SK-N-SH (cell line): ENCODE results near the gene FBXW11. TPM values are rescaled to one million over a fixed set of nuclear protein-coding genes. Genes with fewer than 3 reads are reported as not detected.

Experiments
- CTCF ChIA-PET: fragments of 300-600, 350-600 bp; formaldehyde crosslinking; extraction: SDS; loops from one replicate; lab custom pipeline; 2021; lab: Yijun Ruan, JAX
- POLR2A ChIA-PET: fragments of 350-600 bp; sonication (Branson Sonifier 250); formaldehyde crosslinking; extraction: SDS; loops from one replicate; lab custom pipeline; 2020; ENCODE audit warnings: antibody characterized with exemption, inconsistent platforms; lab: Yijun Ruan, JAX
- DNase-seq: peaks from one replicate; pipeline ENCODE4 v3.0.0; 2012
- H2AFZ ChIP-seq: fragments of 200-600 bp; sonication (generic); 2 replicates; pipeline ENCODE4 v1.8.1; 2016; ENCODE audit warnings: antibody characterized with exemption, mild to moderate bottlenecking, low read depth
- H3F3A ChIP-seq: fragments of 200-600 bp; sonication (generic); replicated peaks from 2 replicates; pipeline ENCODE3; 2016; ENCODE audit warnings: antibody characterized with exemption, mild to moderate bottlenecking; ENCODE audit not compliant: insufficient read depth
- H3K27ac ChIP-seq, 2 experiments: fragments of 200-500 bp in 1 of 2; fragments of 200-600 bp in 1 of 2; sonication (Bioruptor generic) in 1 of 2; sonication (generic), shearing (Covaris generic) in 1 of 2; 2 replicates each; pipeline versions ENCODE4 v1.5.1 to v1.6.1; 2014 to 2016; ENCODE audit warnings: low read depth in 2 of 2, inconsistent platforms in 1 of 2, low read length in 1 of 2, mild to moderate bottlenecking in 1 of 2, mixed read lengths in 1 of 2
- H3K27me3 ChIP-seq: fragments of 200-600 bp; sonication (generic), shearing (Covaris generic); 2 replicates; pipeline ENCODE4 v1.6.1; 2016; ENCODE audit warnings: mixed run types; ENCODE audit not compliant: insufficient read depth
- H3K36me3 ChIP-seq, 2 experiments: fragments of 200-500 bp in 1 of 2; fragments of 200-600 bp in 1 of 2; sonication (Bioruptor generic) in 1 of 2; sonication (generic) in 1 of 2; replicated peaks in 1 of 2; 2 replicates each; pipeline versions ENCODE3 to v1.5.1; 2014 to 2016; ENCODE audit warnings: low read length in 1 of 2, mild to moderate bottlenecking in 1 of 2; ENCODE audit not compliant: insufficient read depth in 2 of 2, control insufficient read depth in 1 of 2
- H3K4me1 ChIP-seq, 2 experiments: fragments of 200-500 bp in 1 of 2; fragments of 200-600 bp in 1 of 2; sonication (Bioruptor generic) in 1 of 2; sonication (generic), shearing (Covaris generic) in 1 of 2; 2 replicates each; pipeline versions ENCODE4 v1.5.1 to v1.6.1; 2014 to 2016; ENCODE audit warnings: low read depth in 1 of 2, low read length in 1 of 2, mixed run types in 1 of 2; ENCODE audit not compliant: insufficient read depth in 2 of 2, control insufficient read depth in 1 of 2
- H3K4me2 ChIP-seq: fragments of 200-600 bp; sonication (generic), shearing (Covaris generic); 2 replicates; pipeline ENCODE4 v1.6.1; 2017; ENCODE audit warnings: mixed run types
- H3K4me3 ChIP-seq, 2 experiments: fragments of 200-500 bp in 1 of 2; fragments of 200-600 bp in 1 of 2; sonication (Bioruptor generic) in 1 of 2; sonication (generic), shearing (Covaris generic) in 1 of 2; 2 replicates each; pipeline versions ENCODE4 v1.5.1 to v1.8.1; 2014 to 2016; ENCODE audit warnings: low read depth in 2 of 2, inconsistent platforms in 1 of 2, low read length in 1 of 2, mild to moderate bottlenecking in 1 of 2, mixed read lengths in 1 of 2, moderate library complexity in 1 of 2
- H3K79me2 ChIP-seq: fragments of 200-600 bp; sonication (generic); 2 replicates; pipeline ENCODE4 v1.8.1; 2017; ENCODE audit warnings: mild to moderate bottlenecking; ENCODE audit not compliant: insufficient read depth
- H3K9ac ChIP-seq: fragments of 200-600 bp; sonication (generic); 2 replicates; pipeline ENCODE4 v1.6.1; 2017; ENCODE audit warnings: mixed run types
- H3K9me2 ChIP-seq: fragments of 200-600 bp; sonication (generic); 2 replicates; pipeline ENCODE4 v1.6.1; 2017; ENCODE audit warnings: mixed run types
- H3K9me3 ChIP-seq: fragments of 200-600 bp; sonication (generic); 2 replicates; pipeline ENCODE4 v1.6.1; 2017; ENCODE audit warnings: mixed run types, mild to moderate bottlenecking, moderate library complexity
- H4K20me1 ChIP-seq: fragments of 200-600 bp; sonication (generic); 2 replicates; pipeline ENCODE4 v1.6.1; 2017; ENCODE audit warnings: mild to moderate bottlenecking, mixed run types; ENCODE audit not compliant: insufficient read depth
- CHD2 ChIP-seq: fragments of 150-350 bp; IDR thresholded peaks from 2 replicates; pipeline ENCODE4 v1.6.1; 2018; ENCODE audit warnings: low read length; ENCODE audit not compliant: partially characterized antibody
- ELF1 ChIP-seq: IDR thresholded peaks from 2 replicates; pipeline ENCODE4 v1.4.0; 2012
- EP300 ChIP-seq, 2 experiments: IDR thresholded peaks; 2 replicates each; pipeline versions ENCODE4 v1.4.0 to v1.6.1; 2012; ENCODE audit warnings: borderline replicate concordance in 1 of 2, low read depth in 1 of 2, low read length in 1 of 2
- EZH2phosphoT487 ChIP-seq: fragments of 200-600 bp; sonication (generic); IDR thresholded peaks from 2 replicates; pipeline ENCODE4 v1.6.1; 2017; ENCODE audit warnings: low read depth, mixed run types, mild to moderate bottlenecking, antibody characterized with exemption, moderate library complexity, borderline replicate concordance
- FOSL2 ChIP-seq: IDR thresholded peaks from 2 replicates; pipeline ENCODE4 v1.4.0; 2012; ENCODE audit warnings: low read depth, mild to moderate bottlenecking, moderate library complexity, borderline replicate concordance
- FOXJ3 ChIP-seq: sonication (generic); formaldehyde crosslinking; IDR thresholded peaks from 2 replicates; pipeline ENCODE4 v1.5.1; 2020; ENCODE audit warnings: mild to moderate bottlenecking, missing genetic modification reagents
- FOXM1 ChIP-seq: IDR thresholded peaks from 2 replicates; pipeline ENCODE4 v1.4.0; 2012; ENCODE audit warnings: low read depth, mild to moderate bottlenecking
- GABPA ChIP-seq: IDR thresholded peaks from 2 replicates; pipeline ENCODE4 v1.4.0; 2012; ENCODE audit warnings: low read depth, mild to moderate bottlenecking
- GATA2 ChIP-seq: sonication (generic); formaldehyde crosslinking; IDR thresholded peaks from 2 replicates; pipeline ENCODE4 v1.5.0; 2020; ENCODE audit warnings: mild to moderate bottlenecking, missing genetic modification reagents
- JUND ChIP-seq: IDR thresholded peaks from 2 replicates; pipeline ENCODE4 v1.4.0; 2012
- NFIC ChIP-seq: IDR thresholded peaks from 2 replicates; pipeline ENCODE4 v1.4.0; 2012; ENCODE audit warnings: borderline replicate concordance
- RAD21 ChIP-seq: IDR thresholded peaks from 2 replicates; pipeline ENCODE4 v1.6.1; 2012; ENCODE audit warnings: mild to moderate bottlenecking, low read length
- RCOR1 ChIP-seq: fragments of 150-350 bp; IDR thresholded peaks from 2 replicates; pipeline ENCODE4 v1.6.1; 2017; ENCODE audit warnings: antibody characterized with exemption, low read length
- RXRA ChIP-seq: IDR thresholded peaks from 2 replicates; pipeline ENCODE4 v1.4.0; 2012; ENCODE audit warnings: low read depth, mild to moderate bottlenecking, borderline replicate concordance
- TCF12 ChIP-seq: IDR thresholded peaks from 2 replicates; pipeline ENCODE4 v1.4.0; 2012
- TEAD4 ChIP-seq: IDR thresholded peaks from 2 replicates; pipeline ENCODE4 v1.4.0; 2012; ENCODE audit warnings: mild to moderate bottlenecking, borderline replicate concordance; ENCODE audit not compliant: insufficient read depth
- WGBS: methylation state at CpG from one replicate; pipeline ENCODE4 v1.1.6; 2017; ENCODE audit warnings: low lambda C conversion rate; 5-methylcytosine and 5-hydroxymethylcytosine counted together
- polyA plus RNA-seq, 3 experiments: library from polyadenylated mRNA; depleted of rRNA; stranded (reverse); fragments of >200 nt; gene quantifications; 2 replicates each; pipeline ENCODE4 v1.2.3, GENCODE V29; 2012
- TF ChIP-seq, protein P1 (sequence below): fragments of 200-600 bp; sonication (generic); IDR thresholded peaks from 2 replicates; pipeline ENCODE4 v1.6.1; 2017; ENCODE audit warnings: antibody characterized with exemption, mild to moderate bottlenecking, moderate library complexity
- TF ChIP-seq, protein P2 (sequence below): IDR thresholded peaks from 2 replicates; pipeline ENCODE4; 2012
- TF ChIP-seq, protein P3 (sequence below): IDR thresholded peaks from 2 replicates; pipeline ENCODE4 v1.4.0; 2012; ENCODE audit warnings: low read depth, borderline replicate concordance
- TF ChIP-seq, protein P4 (sequence below): fragments of 150-350 bp; IDR thresholded peaks from 2 replicates; pipeline ENCODE4 v1.6.1; 2016; ENCODE audit warnings: mild to moderate bottlenecking, low read depth, low read length

FBXW11 gene
- polyA plus RNA-seq, 1 of the 3 experiments (the other 2 are of a cell fraction): 37.5 TPM

DNA sequence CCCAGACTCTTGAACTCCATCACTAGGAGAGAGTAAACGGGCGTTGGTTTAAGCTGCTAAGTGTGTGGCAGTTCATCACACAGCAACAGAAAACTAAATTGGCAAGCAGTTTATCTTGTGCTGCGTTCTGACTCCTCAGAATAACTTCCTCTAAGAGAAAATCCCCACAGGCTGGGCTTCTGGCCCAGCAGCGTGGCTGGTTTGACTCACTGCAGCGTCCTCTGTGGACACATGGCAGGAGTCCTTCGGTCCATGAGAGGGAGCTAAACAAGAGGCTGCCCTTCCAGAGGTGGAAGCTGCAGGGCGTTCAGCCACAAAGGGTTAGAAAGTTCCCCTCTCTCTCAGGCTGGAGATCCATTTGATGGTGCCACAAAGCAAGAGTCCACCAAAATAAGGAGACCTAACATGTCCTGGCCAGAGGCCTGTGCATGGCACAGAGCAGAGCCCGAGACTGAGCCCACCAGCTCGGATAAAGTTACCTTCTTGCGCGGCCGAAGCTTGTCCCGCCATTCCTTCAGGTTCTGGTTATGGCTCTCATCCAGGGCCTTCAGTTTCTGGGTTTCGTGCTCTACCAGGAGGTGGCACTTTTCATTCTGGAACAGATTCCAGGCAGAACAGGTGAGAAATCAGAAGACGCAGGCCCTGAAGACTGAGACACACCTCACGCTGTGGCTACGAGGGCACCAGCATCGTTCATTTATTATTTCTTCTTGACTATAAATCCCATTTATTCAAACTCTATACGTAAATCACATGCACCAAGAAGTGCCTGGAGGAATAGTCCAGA lies 46.2 kb upstream of the FBXW11 start:
- TF ChIP-seq EP300 (IDR thresholded peaks at IDR 0.05; ENCODE audit: borderline replicate concordance in 1 of 2, low read depth in 1 of 2, low read length in 1 of 2) (no peak), FOXM1 (no peak)
- TF ChIP-seq, protein P1, sequence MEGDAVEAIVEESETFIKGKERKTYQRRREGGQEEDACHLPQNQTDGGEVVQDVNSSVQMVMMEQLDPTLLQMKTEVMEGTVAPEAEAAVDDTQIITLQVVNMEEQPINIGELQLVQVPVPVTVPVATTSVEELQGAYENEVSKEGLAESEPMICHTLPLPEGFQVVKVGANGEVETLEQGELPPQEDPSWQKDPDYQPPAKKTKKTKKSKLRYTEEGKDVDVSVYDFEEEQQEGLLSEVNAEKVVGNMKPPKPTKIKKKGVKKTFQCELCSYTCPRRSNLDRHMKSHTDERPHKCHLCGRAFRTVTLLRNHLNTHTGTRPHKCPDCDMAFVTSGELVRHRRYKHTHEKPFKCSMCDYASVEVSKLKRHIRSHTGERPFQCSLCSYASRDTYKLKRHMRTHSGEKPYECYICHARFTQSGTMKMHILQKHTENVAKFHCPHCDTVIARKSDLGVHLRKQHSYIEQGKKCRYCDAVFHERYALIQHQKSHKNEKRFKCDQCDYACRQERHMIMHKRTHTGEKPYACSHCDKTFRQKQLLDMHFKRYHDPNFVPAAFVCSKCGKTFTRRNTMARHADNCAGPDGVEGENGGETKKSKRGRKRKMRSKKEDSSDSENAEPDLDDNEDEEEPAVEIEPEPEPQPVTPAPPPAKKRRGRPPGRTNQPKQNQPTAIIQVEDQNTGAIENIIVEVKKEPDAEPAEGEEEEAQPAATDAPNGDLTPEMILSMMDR: peak; percentile 28; the same call in 1 of the 2 replicates
- H3K27ac ChIP-seq: no peak overlapping the region; a peak in 1 of 4 replicates
- H3K36me3 ChIP-seq: peaks cover 14 to 24% of the 10 kb centered on the region in 2 experiments
- H3K4me1 ChIP-seq: peaks cover 0 to 4% of the 10 kb centered on the region in 2 experiments; a peak in 1 of 4 replicates
- no peaks in the 10 kb centered on the region for H3K79me2 ChIP-seq
- DNase-seq: no peak
- H3K9me2 ChIP-seq: no peaks in the 10 kb centered on the region
- no peak overlapping the region for H3K4me2 ChIP-seq
- ChIA-PET CTCF (interaction anchor here (0.7 to 2.2 kb wide), 4 partner anchors 12 to 141 kb away, joined by 3 to 9 read pairs (median 4); partner anchors contain the start of gene STK10), POLR2A (no interaction called here)
- no peaks in the 10 kb centered on the region for H3K9me3 ChIP-seq
- H3K27me3 ChIP-seq: no peaks in the 10 kb centered on the region
- H2AFZ ChIP-seq: no peak overlapping the region
- 86% methylated on average over 11 of the region's 19 CpGs for WGBS
- H3K4me3 ChIP-seq: no peak overlapping the region
- H3F3A ChIP-seq: no peaks in the 10 kb centered on the region
- no peaks in the 10 kb centered on the region for H4K20me1 ChIP-seq
- H3K9ac ChIP-seq: no peak overlapping the region

DNA sequence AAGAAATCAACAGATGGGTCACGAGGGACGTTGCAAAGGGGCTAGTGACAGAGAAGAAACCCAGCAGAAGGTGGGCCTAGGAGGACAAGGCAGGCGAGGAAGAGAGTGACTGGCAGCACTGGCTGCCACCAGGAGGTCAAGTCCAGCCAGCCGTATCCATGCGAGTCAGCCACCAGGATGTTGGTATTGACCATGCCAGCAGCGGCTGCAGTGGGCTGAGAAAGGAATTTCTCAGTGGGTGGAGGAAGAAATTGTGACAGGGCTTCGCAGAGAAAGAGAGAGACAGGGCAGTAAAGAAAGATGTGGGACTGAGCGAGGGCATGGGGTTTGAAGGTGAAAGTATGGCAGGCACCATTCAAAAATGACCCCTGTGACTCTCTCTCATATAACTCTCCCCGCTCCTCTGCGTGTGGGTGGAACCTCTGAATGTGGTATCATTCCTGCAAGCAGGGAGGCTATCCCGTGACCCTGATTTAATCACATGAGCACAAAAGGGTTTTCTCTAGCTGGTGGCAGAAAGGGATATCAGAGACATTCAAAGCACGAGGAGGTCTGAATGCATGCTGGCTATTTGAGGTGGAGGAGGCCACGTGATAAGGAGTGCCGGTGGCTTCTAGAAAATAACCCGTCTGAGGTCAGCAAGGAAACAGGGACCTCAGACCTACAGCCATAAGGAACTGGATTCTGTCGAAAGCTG lies 45.4 kb upstream of the FBXW11 start:
- CTCF ChIA-PET: interaction anchor here (2.0 to 2.2 kb wide), 2 partner anchors 136 to 141 kb away, joined by 5 to 9 read pairs; partner anchors contain the start of gene STK10
- Histone ChIP-seq H3K36me3 (peaks cover 14 to 19% of the 10 kb centered on the region in 2 experiments), H3K9ac (no peak overlapping the region), H3K79me2 (no peaks in the 10 kb centered on the region), H3K9me2 (no peaks in the 10 kb centered on the region), H3F3A (no peaks in the 10 kb centered on the region), H3K4me3 (no peak overlapping the region), H3K9me3 (no peaks in the 10 kb centered on the region), H2AFZ (no peak overlapping the region), H3K27ac (no peak overlapping the region; a peak in 1 of 4 replicates), H3K4me2 (no peak overlapping the region), H3K4me1 (peaks cover 0 to 4% of the 10 kb centered on the region in 2 experiments; a peak in 1 of 4 replicates), H3K27me3 (no peaks in the 10 kb centered on the region), H4K20me1 (no peaks in the 10 kb centered on the region)
- POLR2A ChIA-PET: no interaction called here
- no peak for DNase-seq
- WGBS: 86% methylated on average over 16 of the region's 16 CpGs
- TF ChIP-seq FOXM1: no peak
- no peak for TF ChIP-seq GABPA
- no peak for TF ChIP-seq TEAD4
- TF ChIP-seq, protein P2, sequence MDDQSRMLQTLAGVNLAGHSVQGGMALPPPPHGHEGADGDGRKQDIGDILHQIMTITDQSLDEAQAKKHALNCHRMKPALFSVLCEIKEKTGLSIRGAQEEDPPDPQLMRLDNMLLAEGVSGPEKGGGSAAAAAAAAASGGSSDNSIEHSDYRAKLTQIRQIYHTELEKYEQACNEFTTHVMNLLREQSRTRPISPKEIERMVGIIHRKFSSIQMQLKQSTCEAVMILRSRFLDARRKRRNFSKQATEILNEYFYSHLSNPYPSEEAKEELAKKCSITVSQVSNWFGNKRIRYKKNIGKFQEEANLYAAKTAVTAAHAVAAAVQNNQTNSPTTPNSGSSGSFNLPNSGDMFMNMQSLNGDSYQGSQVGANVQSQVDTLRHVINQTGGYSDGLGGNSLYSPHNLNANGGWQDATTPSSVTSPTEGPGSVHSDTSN: no peak
- no peak for TF ChIP-seq FOXJ3
- no peak for TF ChIP-seq FOSL2
- no peak for TF ChIP-seq CHD2
- no peak for TF ChIP-seq EP300 (IDR thresholded peaks at IDR 0.05; ENCODE audit: borderline replicate concordance in 1 of 2, low read depth in 1 of 2, low read length in 1 of 2)
- no peak for TF ChIP-seq EZH2phosphoT487
- no peak for TF ChIP-seq RAD21
- TF ChIP-seq RCOR1: no peak
- no peak for TF ChIP-seq JUND
- no peak for TF ChIP-seq TCF12
- TF ChIP-seq, protein P3, sequence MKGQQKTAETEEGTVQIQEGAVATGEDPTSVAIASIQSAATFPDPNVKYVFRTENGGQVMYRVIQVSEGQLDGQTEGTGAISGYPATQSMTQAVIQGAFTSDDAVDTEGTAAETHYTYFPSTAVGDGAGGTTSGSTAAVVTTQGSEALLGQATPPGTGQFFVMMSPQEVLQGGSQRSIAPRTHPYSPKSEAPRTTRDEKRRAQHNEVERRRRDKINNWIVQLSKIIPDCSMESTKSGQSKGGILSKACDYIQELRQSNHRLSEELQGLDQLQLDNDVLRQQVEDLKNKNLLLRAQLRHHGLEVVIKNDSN: no peak
- no peak for TF ChIP-seq GATA2 (CRISPR knock-in tag)
- no peak for TF ChIP-seq ELF1
- no peak for TF ChIP-seq NFIC
- no peak for TF ChIP-seq RXRA
- TF ChIP-seq, protein P4, sequence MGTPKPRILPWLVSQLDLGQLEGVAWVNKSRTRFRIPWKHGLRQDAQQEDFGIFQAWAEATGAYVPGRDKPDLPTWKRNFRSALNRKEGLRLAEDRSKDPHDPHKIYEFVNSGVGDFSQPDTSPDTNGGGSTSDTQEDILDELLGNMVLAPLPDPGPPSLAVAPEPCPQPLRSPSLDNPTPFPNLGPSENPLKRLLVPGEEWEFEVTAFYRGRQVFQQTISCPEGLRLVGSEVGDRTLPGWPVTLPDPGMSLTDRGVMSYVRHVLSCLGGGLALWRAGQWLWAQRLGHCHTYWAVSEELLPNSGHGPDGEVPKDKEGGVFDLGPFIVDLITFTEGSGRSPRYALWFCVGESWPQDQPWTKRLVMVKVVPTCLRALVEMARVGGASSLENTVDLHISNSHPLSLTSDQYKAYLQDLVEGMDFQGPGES: no peak
